ENCODE measurements around the gene RXRA. TPM values are rescaled to one million over a fixed set of nuclear protein-coding genes. Genes with fewer than 3 reads are reported as not detected.

Gene RXRA
- total RNA-seq, 4 donors from 2014 or later: 53.3 to 87.8 (median 69.6) TPM

DNA sequence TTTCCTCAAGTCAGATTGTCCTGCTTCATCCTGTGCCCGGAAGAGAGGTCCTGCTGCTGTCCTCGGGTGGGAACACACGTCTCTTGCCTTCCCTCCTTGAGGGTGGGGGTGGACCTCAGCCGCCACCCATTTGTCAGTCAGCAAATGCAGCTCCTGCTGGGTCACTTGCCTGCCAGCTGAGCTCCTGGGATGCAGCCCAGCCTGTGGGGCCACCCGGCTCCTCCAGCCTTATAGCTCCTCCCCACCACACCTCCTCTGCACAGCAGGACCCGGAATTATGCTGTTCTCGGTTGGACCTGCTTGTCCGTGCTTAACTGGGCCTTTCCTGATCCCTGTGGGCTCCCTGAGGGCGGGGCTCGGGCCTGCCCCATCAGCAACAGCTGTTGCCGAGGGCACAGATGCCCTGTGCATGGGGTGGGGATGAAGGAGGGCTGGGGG, 52.7 kb downstream of the RXRA start:
- TF ChIP-seq, protein P1, sequence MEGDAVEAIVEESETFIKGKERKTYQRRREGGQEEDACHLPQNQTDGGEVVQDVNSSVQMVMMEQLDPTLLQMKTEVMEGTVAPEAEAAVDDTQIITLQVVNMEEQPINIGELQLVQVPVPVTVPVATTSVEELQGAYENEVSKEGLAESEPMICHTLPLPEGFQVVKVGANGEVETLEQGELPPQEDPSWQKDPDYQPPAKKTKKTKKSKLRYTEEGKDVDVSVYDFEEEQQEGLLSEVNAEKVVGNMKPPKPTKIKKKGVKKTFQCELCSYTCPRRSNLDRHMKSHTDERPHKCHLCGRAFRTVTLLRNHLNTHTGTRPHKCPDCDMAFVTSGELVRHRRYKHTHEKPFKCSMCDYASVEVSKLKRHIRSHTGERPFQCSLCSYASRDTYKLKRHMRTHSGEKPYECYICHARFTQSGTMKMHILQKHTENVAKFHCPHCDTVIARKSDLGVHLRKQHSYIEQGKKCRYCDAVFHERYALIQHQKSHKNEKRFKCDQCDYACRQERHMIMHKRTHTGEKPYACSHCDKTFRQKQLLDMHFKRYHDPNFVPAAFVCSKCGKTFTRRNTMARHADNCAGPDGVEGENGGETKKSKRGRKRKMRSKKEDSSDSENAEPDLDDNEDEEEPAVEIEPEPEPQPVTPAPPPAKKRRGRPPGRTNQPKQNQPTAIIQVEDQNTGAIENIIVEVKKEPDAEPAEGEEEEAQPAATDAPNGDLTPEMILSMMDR (IDR thresholded peaks at IDR 0.05): no peak
- ATAC-seq (ENCODE audit: low FRiP score): no peak
- DNase-seq (ENCODE audit: low spot score): no peak

- ATAC-seq (ENCODE audit: low FRiP score): no peak
- TF ChIP-seq, protein P1 (IDR thresholded peaks at IDR 0.05): no peak
Observed at GRCh38 chr9:134379831-134380365, 53.6 kb downstream of the RXRA start.

DNA sequence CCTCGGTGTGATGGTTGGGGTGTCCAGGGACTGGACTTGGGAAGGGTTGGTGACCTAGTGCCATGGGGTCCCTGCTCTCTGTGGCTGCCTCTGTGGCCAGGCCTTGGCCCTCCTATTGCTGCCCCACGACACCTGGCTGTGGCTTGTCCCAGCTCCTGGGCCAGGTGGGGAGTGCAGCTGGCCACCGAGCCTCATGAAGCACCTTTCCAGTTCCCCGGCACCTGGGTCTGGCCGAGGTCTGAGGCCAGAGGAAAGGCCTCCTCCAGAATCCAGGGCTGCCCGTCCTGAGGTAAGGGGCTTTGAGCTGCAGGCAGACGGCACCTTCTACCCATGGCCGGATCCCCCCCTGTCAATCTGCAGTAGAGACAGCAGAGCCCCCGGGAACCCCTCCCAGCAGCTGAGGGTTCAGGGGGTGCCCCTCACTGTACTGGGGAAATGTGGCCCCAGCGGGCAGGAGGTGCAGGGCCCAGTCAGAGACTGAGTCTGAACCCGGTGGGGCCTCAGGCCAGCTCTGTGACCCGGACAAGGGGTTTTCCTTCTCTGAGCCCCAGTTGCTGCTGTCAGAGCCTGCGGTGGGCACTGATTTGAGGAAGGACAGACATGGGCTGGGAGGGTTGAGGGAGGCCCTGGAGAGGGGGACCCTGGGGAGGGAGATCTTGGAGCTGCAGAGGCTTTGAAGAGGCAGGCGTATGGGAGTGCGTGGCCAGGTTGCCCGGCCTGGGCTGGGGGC, 54.5 kb downstream of the RXRA start:
- ATAC-seq (ENCODE audit: low FRiP score): no peak
- no peak for DNase-seq (ENCODE audit: low spot score)
- TF ChIP-seq, protein P1 (IDR thresholded peaks at IDR 0.05): no peak

More at GRCh38 chr9:134379831-134380365, 53.6 kb downstream of the RXRA start:
- DNase-seq (ENCODE audit: low spot score): no peak

DNA sequence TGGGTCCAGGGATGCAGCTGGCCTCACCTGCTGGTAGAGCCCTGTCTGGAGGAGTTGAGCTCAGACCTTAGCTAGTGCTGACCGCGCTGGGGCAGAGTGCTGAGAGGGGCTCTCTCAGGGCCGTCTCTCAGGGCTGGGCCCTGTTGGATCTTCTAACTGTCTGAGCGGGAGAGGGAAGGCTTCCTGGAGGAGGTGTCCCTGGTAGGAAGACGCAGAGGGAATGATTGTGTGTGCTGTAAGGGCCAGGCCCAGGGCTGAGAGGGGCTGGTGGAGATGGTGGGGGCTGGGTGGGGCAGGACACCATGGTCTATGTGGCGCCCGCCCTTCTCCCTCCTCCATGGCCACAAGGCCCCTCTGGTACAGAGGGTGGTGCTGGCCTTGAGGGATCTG, 55.0 kb downstream of the RXRA start:
- TF ChIP-seq, protein P1 (IDR thresholded peaks at IDR 0.05): no peak
- DNase-seq (ENCODE audit: low spot score): no peak
- no peak for ATAC-seq (ENCODE audit: low FRiP score)

DNA sequence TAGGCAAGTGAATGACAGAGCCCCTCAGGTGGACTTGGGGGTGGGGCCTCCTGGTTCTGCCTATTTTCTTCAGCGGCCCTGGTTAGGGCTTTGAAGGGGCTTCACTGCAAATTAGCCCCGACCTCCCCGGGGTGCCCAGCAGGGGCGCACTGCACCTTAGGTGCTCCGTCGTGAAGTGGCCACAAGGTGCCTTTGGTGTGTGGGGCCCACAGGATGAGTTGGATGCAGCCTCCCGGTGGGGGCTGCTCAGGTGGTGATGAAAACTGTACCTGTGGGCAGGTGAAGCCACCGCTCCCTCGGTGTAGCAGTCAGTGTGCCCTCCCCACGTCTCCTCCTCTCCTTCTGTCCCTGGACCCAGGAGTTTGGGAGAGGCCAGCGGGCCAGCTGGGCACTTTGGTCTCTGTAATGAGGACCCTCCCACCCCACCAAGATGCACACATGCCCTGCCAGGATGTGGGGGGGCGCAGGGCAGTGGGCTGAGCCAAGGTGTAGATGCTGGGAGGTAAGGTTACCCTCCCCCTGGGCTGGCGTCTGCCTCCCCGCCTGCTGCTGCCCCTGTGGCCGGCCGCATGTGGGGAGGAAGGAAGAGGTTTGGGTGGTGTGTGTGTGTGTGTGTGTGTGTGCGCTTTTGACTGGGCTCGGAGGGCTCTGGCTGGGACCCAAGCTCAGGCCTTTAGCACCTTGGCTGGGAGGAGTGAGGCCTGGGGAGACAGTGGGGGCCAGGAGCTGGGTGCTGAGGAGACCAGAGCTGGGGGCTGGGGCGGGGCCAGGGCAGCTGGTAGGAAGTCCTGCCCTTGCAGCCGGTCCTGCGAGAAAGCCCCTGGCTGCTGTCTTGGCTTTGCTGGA, 55.6 kb downstream of the RXRA start:
- DNase-seq (ENCODE audit: low spot score) (no peak), ATAC-seq (ENCODE audit: low FRiP score) (no peak)
- TF ChIP-seq, protein P1 (IDR thresholded peaks at IDR 0.05): no peak

DNA sequence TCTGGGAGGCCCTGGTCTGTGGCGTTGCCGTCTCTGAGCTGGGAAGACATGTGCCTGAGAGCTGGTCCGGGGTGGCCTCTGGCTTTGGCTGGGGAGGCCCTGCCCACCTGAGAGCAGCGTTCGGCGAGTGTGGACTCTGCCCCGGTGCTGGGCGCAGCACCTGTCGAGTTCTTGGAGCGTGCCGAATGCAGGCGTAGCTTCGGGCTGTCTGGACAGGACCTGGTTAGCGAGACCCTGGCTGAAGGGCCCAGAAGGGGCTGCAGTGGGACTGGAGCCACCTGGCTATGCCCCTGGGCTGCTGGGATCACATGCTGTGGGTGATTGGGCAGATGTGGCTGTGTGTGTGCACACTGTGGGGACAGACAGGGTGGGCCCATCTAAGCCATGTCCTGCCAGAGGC, 56.5 kb downstream of the RXRA start:
- DNase-seq (ENCODE audit: low spot score) (no peak), ATAC-seq (ENCODE audit: low FRiP score) (no peak)
- TF ChIP-seq, protein P1 (IDR thresholded peaks at IDR 0.05): no peak
